NOMO-1 treated with DMSO at 0.1 percent for 48 hours (cell line): Measurements from ENCODE around the gene GSG1L.

Experiments
- DNase-seq: peaks from one replicate; lab custom pipeline; 2025; ENCODE audit not compliant: unreplicated experiment; lab: John Stamatoyannopoulos, UW

Gene GSG1L

GRCh38 chr16:28063591-28064061 is at the start of gene GSG1L:
GSG1L (minus strand) TSS chr16:28063714; CDS start chr16:28063424, 290 bp downstream.
- DNase-seq, result no peak

GRCh38 chr16:28112908-28113307 is 49.4 kb upstream of the GSG1L start:
- no peak for DNase-seq

GRCh38 chr16:28110977-28111376 is 47.5 kb upstream of the GSG1L start:
- no peak for DNase-seq

- peak; percentile 95 for DNase-seq
These were observed 47.0 kb upstream of the GSG1L start for GRCh38 chr16:28110479-28110878.

- DNase-seq, result peak; percentile 73
These were observed 46.6 kb upstream of the GSG1L start for GRCh38 chr16:28110074-28110473.

GRCh38 chr16:28108590-28109247 is 45.2 kb upstream of the GSG1L start:
- peak; percentile 59 for DNase-seq

GRCh38 chr16:28107232-28107631 is 43.7 kb upstream of the GSG1L start:
- no peak for DNase-seq

GRCh38 chr16:28106467-28107215 is 43.1 kb upstream of the GSG1L start:
- DNase-seq, result peak; percentile 65

GRCh38 chr16:28105954-28106353 is 42.4 kb upstream of the GSG1L start:
- no peak for DNase-seq

GRCh38 chr16:28105297-28105696 is 41.8 kb upstream of the GSG1L start:
- no peak for DNase-seq

- DNase-seq, result no peak
These were observed 40.9 kb upstream of the GSG1L start for GRCh38 chr16:28104404-28104803.

- DNase-seq, result no peak
These were observed 40.1 kb upstream of the GSG1L start for GRCh38 chr16:28103516-28104170.

GRCh38 chr16:28101533-28101890 is 38.0 kb upstream of the GSG1L start:
- DNase-seq, result no peak

GRCh38 chr16:28100810-28101532 is 37.5 kb upstream of the GSG1L start:
- DNase-seq, result no peak

- DNase-seq, result no peak
These were observed 35.7 kb upstream of the GSG1L start for GRCh38 chr16:28098959-28099945.

- no peak for DNase-seq
These were observed 34.9 kb upstream of the GSG1L start for GRCh38 chr16:28098171-28098958.

- no peak for DNase-seq
These were observed 33.7 kb upstream of the GSG1L start for GRCh38 chr16:28096983-28097899.

GRCh38 chr16:28093385-28093725 is 29.8 kb upstream of the GSG1L start:
- no peak for DNase-seq
